Mucosa of gallbladder (tissue), 1 donor: ENCODE measurements around the gene S100A3. TPM values are rescaled to one million over a fixed set of nuclear protein-coding genes. Genes with fewer than 3 reads are reported as not detected.
"Not testable (repeated sequence)": the region's sequence is repeated elsewhere in the genome, so short reads cannot be mapped to it uniquely, and the experiment has no call there.

Source experiments
- DNase-seq: peaks from one replicate; pipeline ENCODE4 v3.0.0-alpha.2; 2020; ENCODE audit warnings: low spot score
- total RNA-seq: library from RNA; stranded (reverse); gene quantifications from one replicate; pipeline ENCODE4 v1.2.1, GENCODE V29; 2021
- donor health status: DM: no; HTN: no; CAD: no.

Gene S100A3
- total RNA-seq, 1 donor from 2014 or later: not detected

DNA sequence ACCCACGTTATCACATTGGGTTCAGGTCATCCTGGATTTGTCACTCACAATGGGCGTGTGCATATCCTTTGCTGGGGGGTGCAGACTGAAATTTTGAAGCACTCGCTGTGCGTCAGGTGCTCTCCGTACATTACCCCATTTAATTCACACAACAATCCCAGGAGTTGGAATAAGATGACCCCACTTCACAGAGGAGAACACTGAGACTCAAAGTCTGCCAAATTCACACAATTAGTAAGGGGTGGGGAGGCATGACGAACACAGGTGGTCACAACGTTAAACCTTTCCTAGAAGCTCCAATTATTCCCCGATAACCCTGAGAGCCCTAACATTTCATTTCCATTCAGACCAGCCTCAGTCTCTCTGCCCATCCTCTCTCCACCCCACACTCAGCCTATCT, 20.4 kb upstream of the S100A3 start:
- DNase-seq: no peak

DNA sequence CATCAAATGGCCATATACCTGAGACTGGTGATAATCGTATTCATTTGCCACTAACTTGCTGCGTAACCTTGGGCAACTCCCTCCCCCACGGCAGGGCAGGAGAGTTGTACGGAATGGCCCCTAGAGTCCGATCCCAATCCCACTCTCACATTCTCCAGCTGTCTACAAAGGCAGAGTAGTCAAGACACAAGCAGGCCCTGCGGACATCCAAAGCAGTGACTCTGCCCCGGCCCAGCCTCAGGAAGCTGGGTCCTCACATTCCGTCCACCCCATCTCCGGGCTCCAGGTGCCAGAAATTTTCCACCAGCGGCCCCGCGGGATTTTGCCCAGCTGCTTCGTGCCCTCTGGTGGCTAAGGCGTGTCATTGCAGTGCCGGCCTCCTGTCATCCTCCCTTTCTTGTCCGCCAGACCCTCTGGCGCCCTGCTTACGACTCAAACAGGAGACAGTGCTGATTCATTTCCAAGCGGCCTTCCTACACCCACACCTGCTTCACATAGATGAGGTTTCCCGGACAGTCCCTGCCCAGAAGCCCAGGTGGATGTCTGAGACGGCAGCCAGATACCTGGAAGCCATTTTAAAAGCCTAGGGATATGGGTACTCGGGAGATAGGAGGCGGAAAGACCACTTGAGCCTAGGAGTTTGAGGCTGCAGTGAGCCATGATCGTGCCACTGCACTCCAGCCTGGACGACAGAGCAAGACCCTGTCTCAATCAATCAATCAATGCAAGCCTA, 19.5 kb upstream of the S100A3 start:
- DNase-seq: peak; percentile 89

DNA sequence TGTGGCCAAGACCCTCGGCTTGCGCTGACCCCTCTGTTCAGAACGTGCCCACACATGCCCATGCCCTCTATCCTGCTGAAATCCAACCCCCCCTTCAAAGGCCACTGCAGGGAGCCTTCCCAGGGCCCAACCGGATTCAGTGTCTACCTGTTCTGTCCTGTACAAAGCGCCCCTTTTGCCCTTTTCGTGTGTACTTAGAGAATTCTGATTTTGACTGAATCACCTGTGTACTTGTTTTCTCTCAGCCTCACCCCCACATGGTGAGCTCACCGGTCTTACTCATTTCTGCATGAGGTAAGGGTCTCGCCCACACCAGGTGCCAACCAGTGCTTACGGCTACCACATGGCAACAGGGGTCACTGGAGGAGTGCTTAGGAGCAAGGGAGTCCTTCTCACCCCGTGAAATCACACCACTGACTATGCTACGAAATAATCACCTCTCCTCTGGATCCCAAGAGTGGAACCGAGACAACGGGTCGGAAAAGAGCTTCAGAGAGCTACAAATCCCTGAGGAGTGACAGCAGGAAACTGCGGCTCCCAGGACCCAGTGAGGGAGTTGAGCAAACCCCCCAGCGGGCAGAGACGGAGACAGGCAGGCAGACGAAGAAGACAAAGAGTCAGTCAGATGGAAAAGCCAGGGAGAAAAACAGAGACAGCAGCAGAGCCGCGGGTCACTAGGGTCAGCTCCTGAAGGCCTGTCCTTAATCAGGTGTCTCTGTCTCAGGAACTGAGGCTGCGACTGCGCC, 18.7 kb upstream of the S100A3 start:
- DNase-seq: no peak

DNA sequence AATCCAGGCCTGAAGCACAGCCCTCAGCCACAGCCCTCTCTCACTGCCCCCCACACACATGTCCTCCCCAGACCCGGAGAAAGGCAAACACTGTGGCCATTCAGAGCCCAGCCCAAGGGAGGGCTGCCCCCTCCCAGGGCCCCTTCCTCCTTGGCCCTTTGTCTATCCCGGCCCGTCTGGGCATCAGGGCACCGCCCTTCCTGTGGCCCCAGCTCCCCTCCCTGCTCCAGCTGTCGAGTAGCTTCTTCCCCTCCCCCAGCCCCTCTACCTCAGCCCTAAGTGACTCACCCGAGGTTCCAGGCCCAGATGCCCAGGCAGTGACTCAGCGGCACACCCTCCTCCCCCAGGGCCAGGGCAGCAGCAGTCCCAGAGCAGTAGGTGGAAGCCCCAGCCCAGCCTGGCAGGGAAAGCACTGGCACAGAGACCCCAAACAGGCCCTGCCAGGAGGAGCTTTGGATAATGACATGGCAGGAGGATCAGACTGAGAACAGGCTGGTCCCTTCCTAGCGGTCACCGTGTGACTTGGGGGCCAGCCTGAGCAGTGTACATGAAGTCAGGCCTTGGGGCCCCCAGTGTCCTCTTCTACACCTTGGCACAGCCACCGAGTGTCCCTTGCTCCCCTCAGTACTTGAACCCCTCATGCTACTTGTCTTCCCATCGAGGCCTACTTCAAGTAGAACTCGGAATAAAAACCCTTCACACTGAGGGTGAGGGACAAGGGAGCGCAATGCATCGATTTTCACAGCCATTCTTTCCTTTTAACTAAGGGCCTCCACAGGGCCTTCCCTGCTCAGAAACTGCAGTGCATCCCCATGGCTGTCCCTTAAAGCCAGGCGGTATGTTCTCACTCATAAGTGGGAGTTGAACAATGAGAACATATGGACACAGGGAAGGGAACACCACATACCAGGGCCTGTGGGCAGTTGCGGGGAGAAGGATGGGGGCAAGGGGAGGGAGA, 17.6 kb upstream of the S100A3 start:
- peak; percentile 96 for DNase-seq

DNA sequence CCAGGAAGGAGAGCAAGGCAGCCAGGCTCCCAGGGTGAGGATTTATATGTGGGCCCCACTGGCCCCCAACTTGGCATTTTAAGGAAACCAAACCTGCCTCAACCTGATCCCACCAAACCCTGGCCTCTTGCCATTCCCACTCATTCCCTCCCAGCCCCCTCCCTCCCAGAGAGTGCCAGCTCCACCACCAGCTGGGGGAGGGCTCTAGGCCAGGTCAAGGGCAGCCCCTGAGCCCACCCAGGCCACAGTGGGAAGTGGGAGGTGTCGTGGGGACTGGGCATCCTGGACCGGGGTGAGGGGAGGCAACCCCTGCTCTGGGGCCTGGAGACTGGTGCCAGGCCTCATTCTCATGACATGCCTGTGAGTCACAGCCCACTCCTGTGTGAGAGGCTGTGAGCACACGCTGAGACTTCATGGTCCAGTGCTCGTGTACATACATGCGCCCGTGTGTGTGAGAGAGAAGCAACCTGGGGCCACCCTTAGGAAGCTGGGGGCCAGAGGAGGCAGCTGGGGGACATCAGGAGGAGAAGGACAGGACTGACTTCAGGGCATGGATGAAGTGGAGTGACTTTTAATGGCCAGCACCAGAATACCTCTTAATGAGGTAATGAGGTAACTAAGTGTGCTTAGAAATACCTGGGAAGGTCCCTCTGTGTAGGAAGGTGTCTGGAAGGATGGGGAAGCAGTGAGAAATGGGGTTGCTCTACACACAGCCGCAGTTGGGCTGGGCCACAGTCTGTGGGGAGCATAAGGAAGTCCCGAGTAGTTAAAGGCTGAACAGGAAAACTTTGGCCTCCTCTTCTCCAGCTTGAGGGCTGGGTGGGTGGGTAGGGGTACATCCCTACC, 16.7 kb upstream of the S100A3 start, which contains the start of gene S100A2:
Gene S100A2 (minus strand): TSS at position 316 of the 846 bp plus-strand sequence. CDS start 1,967 bp downstream, outside the sequence.
- DNase-seq: no peak

DNA sequence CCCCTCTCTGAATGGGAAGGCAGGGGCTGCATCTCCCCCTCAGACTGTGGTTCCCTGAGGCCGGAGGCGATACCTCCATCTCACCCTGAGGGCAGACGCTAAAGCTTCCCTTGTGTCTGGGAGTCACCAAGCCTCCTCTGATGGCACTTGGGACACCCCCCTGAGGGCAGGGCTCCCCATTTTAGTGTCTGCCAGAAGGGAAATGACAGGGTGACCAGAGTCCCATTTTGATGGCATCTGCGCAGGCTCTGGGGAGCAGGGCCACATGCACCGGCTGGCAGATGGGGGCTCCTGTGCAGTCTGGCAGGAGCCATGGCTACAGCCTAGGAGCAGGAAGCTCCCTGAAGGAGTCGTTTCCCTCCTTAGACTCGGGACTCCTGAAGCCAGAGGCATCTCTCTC, 14.9 kb upstream of the S100A3 start:
- DNase-seq: no peak

DNA sequence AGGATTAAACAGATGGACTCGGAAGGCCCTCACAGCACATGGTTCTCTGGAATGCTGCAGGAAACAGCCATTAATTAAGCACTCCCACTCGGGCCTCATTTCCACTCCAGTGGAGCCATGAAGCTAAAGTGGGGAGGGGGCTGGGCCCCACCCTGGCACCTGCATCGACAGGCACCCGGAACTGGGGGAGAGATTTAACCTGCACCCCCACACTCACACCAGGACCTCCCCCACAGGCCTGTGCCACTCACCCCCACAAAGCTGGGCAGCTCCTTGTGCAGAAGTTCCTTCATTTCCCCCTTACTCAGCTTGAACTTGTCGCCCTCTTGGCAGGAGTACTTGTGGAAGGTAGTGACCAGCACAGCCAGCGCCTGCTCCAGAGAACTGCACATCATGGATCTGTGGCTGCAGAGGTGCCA, 14.4 kb upstream of the S100A3 start:
- no peak for DNase-seq

DNA sequence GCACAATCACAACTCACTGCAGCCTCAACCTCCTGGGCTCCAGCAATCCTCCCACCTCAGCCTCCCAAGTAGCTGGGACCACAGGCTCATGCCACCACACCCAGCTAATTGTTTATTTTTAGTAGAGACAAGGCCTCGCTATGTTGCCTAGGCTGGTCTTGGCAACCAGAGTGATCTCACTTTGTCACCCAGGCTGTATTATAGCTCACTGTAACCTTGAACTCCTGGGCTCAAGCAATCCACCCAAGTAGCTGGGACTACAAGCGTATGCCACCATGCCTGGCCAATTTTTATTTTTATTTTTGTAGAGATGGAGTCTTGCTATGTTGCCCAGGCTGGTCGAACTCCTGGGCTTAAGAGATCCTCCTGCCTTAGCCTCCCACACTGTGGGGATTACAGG, 13.0 kb upstream of the S100A3 start:
- DNase-seq: not testable (repeated sequence)

DNA sequence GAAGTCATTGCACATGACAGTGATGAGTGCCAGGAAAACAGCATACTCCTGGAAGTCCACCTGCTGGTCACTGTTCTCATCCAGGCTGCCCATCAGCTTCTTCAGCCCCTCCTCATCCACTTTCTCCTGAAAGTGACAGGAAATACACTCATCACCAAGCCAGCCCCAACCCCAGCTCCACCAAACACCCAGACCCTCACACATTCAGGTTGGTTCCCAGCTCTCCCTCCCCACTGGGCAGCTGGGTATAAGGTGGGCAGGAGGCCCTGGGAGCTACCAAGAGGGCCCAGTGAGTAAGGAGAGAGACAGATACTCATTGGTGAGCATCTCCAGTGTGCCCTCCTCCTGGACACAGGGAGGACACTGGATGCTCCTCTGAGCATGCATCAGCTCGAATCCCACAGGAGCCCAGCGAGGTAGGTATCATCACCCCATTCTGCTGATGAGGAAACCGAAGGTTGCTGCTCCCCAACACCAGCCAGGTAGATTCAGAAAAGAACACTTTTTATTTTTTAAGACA, 12.5 kb upstream of the S100A3 start:
- DNase-seq: no peak

DNA sequence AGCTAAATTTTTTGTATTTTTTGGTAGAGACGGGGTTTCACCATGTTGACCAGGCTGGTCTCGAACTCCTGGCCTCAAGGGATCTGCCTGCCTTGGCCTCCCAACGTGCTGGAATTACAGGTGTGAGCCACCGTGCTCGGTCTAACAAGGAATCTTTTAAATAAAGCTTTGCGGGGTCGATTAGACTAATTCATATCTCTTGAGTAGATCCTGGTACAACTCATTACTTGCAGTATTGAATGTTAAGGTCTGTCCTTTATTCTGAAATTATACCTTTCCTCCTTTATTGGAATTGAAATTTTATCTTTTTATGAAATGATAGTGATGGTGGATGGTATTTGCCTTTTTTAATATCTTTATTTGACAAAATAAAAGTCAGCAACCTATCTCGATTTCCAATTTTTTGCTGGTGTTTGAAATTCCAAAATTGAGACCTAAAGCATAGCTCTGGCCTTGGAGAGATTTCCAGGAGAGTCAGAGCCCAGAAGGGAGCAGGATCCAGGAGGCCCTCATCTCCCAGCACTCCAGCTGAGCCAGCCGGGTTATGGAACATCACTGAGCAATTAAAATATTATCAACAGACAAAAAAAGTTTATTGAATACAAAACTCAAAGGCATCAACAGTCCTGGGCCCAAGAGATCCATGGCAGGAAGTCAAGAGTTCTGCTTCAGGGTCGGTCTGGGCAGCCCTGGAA, 11.9 kb upstream of the S100A3 start:
- no peak for DNase-seq

DNA sequence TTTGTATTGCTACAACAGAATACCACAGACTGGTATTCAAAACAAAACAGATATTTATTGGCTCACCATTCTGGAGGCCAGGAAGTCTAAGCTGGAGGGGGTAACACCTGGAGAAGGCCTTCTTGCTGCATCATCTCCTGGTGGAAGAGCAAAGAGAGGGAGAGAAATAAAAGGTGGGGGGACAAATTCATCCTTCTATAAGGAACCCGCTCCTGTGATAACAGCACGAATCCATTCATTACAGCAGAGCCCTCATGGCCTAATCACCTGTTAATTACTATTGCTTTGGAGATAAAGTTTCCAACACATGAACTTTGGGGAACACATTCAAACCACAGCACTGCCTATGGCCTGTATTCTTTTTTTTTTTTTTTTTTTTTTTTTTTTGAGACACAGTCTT, 11.2 kb upstream of the S100A3 start:
- DNase-seq: no peak

DNA sequence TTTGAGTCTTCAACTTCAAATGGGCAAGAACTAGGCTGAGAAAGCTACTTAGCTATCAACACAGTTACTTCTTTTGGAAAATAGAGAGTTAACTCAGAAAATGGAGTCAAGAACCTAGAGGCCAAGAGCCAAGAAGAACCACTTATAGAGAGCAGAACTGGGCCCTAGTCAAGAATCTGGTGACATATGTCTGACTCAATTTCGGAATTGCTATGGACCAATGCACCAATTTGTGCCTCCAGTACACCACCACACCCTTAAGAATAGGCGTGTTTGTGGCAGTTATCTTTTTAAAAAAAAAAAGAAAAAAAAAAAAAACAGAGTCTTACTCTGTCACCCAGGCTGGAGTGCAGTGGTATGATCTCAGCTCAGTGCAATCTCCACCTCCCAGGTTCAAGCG, 8.8 kb upstream of the S100A3 start:
- DNase-seq: no peak

DNA sequence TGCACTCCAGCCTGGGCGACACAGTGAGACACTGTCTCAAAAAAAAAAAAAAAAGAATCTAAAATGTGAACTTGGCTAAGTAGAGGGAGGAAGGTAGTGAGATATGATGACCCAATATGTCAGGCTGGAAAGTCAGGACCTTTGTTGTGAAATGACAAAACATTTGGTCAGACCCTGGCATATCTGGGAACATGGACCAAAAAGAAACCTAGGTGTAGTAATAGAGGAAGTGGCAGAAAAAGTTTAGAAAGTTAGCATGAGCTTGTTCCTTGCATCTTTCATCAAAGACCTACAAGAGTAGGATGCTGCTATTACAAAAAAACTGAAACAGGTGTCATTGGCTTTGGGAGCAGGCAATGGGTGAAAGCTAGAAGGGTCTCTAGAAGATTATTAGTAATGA, 7.3 kb upstream of the S100A3 start:
- no peak for DNase-seq

DNA sequence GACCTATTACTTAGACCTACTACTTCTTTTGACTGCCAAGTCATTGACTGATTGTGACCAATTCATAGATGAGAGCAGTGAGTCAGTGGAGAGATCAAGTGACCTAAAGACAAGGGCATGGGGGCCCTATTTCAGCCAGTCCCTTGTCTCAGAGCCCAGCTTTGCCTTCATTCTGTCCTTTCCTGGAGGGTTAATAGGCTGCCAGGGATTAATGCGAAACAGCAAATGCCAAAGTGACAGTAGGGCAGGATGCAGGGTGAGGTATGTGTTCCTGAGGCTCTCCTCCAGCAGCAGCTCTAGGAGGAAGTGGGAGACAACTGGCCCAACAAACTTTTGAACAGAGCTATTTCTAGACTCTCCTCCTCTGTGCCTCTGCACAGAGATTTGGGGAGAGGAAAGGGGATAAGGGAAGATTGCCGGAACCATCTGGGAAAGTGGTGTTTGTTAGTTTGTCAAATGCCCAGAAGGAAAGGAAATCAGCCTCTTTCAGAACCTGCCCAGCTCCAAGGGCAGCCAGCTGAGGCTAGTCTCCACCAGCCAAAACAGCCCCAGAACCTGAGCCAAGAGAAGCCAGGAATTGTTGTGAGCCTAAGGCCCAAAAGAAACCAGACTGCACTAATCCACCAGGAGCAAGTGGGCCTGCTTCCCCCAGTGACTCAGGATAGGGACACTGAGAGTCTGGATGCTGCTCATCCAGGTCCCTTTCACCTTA, 4.9 kb upstream of the S100A3 start:
- no peak for DNase-seq

DNA sequence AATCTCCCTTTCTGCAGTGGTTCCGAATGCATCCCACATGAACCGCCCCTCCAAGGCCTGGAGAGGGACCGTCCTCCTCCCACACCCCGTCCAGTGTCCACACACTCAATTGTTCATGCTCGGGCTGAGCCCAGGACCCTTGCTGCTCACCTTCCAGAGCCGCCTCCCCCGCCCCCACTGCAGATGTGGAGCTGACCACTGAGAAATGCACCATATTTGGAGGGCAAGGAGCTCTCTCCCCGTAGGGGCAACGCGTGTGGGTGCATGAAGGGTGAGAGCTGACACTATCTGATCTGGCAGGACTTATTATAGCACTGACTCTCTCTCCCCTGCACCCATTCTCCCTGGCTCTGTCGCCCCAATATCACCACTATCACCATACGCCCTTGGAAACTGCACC, 4.0 kb upstream of the S100A3 start:
- no peak for DNase-seq

DNA sequence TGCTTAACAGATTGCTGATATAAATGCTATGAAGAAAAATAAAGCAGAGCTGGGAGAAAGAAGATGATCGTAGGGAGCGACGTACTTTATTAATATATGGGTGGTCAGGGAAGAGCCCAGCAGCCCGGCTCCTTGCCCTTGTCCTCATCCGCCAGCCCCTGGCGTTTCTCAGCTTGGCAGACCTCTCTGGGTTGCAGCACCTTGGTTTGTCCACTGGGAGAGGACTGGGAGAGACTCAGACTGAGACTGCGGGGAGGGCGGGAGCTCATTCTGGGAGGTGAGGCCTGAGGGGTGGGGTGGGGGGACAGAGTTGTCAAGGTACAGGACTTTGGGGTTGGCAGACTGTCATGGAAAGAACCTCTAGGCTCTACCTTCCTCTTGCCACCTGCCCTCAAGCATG, 3.3 kb upstream of the S100A3 start:
- no peak for DNase-seq

DNA sequence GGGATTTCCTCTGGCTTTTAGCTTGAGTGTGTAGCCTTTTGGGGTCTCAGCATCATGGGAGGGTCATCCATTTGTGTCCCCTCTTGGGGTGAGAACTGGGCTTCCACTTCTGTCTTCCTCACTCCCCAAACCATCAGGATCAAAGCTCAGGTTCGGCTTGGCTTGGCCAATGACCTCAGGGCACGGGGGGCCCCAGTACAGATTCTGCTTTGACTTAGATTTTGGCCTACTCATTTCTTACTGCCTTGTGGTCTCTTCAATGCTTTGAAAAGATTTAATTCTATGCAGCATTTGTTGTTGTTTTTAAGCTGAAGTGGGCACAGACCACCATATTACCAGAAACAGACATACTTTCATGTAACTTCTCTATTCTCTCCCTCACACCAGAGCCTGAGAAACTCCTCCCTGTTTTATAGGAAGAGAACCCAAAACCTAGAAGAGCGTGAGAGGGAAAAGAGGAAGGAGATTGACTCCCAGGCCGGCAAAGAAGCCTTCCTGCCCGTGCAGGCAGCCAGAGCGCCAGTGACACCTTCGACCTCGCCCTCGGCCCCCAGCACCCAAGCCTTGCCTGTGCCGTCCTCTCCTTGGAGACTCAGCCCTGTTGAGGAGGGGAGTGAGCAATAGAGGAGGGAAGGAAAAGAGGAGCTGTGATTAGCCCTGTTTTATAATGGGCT, 1.9 kb upstream of the S100A3 start:
- no peak for DNase-seq

DNA sequence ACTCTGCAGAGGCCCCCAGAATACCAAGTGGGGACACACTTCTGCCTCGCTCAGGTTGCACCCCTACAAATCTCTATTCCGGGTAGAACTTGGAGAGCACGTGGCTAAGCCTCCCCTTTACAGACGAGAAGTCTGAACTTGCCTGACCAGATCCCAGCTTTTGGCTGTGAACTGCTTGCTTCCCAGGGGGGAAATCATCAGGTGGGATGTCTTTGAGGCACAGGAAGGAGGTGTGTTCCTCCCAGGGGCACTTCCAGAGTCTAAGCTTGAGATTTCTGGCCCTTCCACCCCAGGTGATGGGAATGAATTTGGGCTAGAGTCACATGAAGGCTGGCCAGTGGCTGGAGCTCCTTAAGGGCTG, 1.3 kb upstream of the S100A3 start:
- no peak for DNase-seq

DNA sequence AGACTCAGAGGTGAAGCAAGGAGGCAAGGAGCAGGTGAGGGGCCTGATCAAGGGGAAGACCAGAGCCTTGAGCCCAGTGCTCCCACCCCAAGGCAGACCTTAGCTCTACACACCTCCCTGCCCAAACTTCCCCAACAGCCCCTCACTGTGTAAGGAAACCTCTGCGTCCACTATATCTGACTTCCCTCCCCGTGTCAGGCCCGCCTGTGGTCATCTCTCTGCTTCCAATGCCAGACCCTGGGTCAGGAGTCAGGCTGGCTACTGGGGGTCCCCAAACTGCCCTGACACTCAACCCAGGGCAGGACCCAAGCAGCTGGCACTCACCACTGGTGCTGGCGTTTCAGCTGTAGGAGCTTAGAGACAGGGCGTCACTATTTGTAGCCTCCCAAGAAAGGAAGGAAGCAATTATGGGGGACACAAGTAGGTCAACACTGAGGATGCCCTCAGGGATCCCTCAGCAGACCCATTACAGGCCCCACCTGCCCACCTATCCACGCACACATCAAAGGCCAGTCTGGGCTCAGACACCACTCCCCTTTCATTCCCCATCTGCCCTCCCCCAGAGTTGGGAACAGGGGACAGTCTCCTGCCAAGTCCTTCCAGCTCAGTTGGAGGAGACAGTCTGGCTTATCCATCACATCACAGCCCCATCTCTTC, 811 bp upstream of the S100A3 start:
- DNase-seq: no peak
